Astrocyte (in vitro differentiated cells and primary cell): Measurements from ENCODE around the gene PIK3R1.

Experiments
- EZH2 ChIP-seq: IDR thresholded peaks from 2 replicates; pipeline ENCODE4 v1.6.1; 2012; ENCODE audit warnings: mild to moderate bottlenecking, low read length, inconsistent platforms; ENCODE audit not compliant: insufficient read depth
- TF ChIP-seq, protein P1 (sequence below): IDR thresholded peaks from 2 replicates; pipeline ENCODE4 v1.5.1; 2011; ENCODE audit warnings: low read depth, mild to moderate bottlenecking, inconsistent platforms, low read length, moderate library complexity; ENCODE audit not compliant: insufficient read depth

DNA sequence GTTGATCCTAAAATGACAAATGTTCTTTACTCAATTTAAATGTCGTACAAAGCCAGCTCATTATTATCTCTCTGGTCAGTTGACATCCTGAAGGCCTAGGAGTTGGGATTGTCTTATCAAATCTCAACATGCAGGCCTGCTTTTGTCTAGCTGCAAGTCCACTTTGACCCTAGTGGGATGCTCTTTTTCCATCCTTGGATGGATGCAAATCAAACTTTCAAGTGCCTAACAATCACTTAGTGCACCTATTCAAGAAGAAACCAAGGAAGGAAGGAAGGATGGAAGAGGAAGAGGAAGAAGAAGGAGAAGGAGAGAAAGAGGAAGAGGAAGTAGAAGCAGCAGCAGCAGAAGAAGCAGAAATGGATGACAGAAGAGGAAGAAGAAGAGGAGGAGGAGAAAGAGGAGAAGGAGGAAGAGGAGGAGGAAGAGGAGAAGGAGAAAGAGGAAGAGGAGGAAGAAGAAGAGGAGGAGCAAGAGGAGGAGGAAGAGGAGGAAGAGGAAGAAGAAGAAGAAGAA, 109.6 kb downstream of the PIK3R1 start:
- TF ChIP-seq, protein P1, sequence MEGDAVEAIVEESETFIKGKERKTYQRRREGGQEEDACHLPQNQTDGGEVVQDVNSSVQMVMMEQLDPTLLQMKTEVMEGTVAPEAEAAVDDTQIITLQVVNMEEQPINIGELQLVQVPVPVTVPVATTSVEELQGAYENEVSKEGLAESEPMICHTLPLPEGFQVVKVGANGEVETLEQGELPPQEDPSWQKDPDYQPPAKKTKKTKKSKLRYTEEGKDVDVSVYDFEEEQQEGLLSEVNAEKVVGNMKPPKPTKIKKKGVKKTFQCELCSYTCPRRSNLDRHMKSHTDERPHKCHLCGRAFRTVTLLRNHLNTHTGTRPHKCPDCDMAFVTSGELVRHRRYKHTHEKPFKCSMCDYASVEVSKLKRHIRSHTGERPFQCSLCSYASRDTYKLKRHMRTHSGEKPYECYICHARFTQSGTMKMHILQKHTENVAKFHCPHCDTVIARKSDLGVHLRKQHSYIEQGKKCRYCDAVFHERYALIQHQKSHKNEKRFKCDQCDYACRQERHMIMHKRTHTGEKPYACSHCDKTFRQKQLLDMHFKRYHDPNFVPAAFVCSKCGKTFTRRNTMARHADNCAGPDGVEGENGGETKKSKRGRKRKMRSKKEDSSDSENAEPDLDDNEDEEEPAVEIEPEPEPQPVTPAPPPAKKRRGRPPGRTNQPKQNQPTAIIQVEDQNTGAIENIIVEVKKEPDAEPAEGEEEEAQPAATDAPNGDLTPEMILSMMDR: no peak
- no peak for TF ChIP-seq EZH2
